PFSK-1 (cell line): ENCODE results near the gene E4F1.

Source experiments
- FOXP2 ChIP-seq: optimal IDR thresholded peaks from 2 replicates; pipeline ENCODE3; 2011; ENCODE audit warnings: borderline replicate concordance, control low read depth, inconsistent platforms; ENCODE audit not compliant: insufficient read depth; ENCODE audit errors: extremely low read length, extremely low read depth
- POLR2AphosphoS5 ChIP-seq: IDR thresholded peaks from 2 replicates; pipeline ENCODE4 v1.6.1; 2012; ENCODE audit warnings: low read depth, mild to moderate bottlenecking, control low read depth, low read length, moderate library complexity
- REST ChIP-seq, 2 experiments: IDR thresholded peaks; 2 replicates each; pipeline versions ENCODE4 v1.6.1 to v1.8.0; 2011 to 2012; ENCODE audit warnings: low read depth in 2 of 2, low read length in 2 of 2, control low read depth in 1 of 2, inconsistent platforms in 1 of 2, mild to moderate bottlenecking in 1 of 2, moderate library complexity in 1 of 2; ENCODE audit not compliant: insufficient read depth in 1 of 2
- SIN3A ChIP-seq: IDR thresholded peaks from 2 replicates; pipeline ENCODE4 v1.6.1; 2012; ENCODE audit warnings: mild to moderate bottlenecking, low read length, moderate library complexity, borderline replicate concordance; ENCODE audit not compliant: insufficient read depth
- TAF1 ChIP-seq: IDR thresholded peaks from 2 replicates; pipeline ENCODE4 v1.6.1; 2012; ENCODE audit warnings: low read length, control low read depth, borderline replicate concordance; ENCODE audit not compliant: insufficient read depth

E4F1 gene

GRCh38 chr16:2180461-2180860 is 42.9 kb upstream of the E4F1 start:
- TF ChIP-seq POLR2AphosphoS5 (no peak), REST (IDR thresholded peaks at IDR 0.05; ENCODE audit: insufficient read depth in 1 of 2, low read depth in 2 of 2, low read length in 2 of 2) (no peak), TAF1 (no peak), SIN3A (no peak), FOXP2 (no peak)

- TF ChIP-seq REST (IDR thresholded peaks at IDR 0.05; ENCODE audit: insufficient read depth in 1 of 2, low read depth in 2 of 2, low read length in 2 of 2) = no peak
- no peak for TF ChIP-seq FOXP2
- no peak for TF ChIP-seq SIN3A
- TF ChIP-seq TAF1 = no peak
- TF ChIP-seq POLR2AphosphoS5 = no peak
Measured at GRCh38 chr16:2180962-2181923, 42.1 kb upstream of the E4F1 start.

GRCh38 chr16:2181952-2182351 is 41.4 kb upstream of the E4F1 start:
- TF ChIP-seq REST (IDR thresholded peaks at IDR 0.05; ENCODE audit: insufficient read depth in 1 of 2, low read depth in 2 of 2, low read length in 2 of 2) = no peak

GRCh38 chr16:2183671-2184070 is 39.7 kb upstream of the E4F1 start:
- no peak for TF ChIP-seq SIN3A
- TF ChIP-seq POLR2AphosphoS5 = no peak
- TF ChIP-seq TAF1 = no peak
- no peak for TF ChIP-seq FOXP2
- no peak for TF ChIP-seq REST (IDR thresholded peaks at IDR 0.05; ENCODE audit: insufficient read depth in 1 of 2, low read depth in 2 of 2, low read length in 2 of 2)

- TF ChIP-seq TAF1 (no peak), POLR2AphosphoS5 (no peak), SIN3A (no peak), REST (IDR thresholded peaks at IDR 0.05; ENCODE audit: insufficient read depth in 1 of 2, low read depth in 2 of 2, low read length in 2 of 2) (no peak), FOXP2 (no peak)
Measured at GRCh38 chr16:2184346-2184745, 39.0 kb upstream of the E4F1 start.
